ENCODE measurements around the gene SLC46A1. TPM values are rescaled to one million over a fixed set of nuclear protein-coding genes. Genes with fewer than 3 reads are reported as not detected.
A peak's percentile ranks its signal among the peaks of the same experiment; 100 is the strongest.

The SLC46A1 gene
- total and polyA plus RNA-seq, 2 of the 13 experiments (the other 11 are each of a cell fraction or from before 2014, with no cell fraction given): 19.6 to 22.6 TPM

DNA sequence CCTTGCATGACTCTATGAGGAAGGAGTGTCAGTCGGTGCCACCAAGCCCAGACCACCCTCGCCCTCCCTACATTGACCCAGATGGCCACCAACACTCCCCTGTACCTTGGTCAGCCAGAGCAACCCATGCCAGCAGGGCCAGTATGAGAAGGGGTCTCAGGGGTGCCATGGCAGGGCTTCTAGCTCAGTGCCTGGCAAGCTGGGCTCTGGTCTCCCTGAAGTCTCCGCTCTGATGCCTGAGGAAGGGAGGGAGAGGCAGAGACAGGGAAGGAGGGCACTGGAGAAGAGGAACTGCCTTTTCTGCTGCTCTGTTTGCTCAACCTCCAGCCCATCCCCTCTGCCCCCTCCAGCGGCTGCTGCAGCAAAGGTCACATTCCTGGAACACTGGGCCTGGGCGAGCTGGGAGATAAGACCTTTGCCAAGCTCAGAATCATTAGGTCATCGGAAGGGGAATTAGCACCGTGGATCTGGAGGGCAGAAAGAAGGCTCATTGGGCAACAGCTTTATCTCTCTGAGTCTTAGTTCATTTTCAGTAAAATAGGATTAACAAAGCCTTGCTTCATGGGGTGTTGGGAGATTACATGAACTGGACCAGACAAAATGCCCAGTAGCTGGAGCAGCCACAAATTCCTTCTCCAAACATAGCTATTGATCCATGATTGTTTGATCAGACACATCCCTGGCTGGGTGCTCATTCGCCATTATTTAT is 35.8 kb downstream of the SLC46A1 start, which contains the start of gene VTN (continued):
- TF ChIP-seq, protein P1, sequence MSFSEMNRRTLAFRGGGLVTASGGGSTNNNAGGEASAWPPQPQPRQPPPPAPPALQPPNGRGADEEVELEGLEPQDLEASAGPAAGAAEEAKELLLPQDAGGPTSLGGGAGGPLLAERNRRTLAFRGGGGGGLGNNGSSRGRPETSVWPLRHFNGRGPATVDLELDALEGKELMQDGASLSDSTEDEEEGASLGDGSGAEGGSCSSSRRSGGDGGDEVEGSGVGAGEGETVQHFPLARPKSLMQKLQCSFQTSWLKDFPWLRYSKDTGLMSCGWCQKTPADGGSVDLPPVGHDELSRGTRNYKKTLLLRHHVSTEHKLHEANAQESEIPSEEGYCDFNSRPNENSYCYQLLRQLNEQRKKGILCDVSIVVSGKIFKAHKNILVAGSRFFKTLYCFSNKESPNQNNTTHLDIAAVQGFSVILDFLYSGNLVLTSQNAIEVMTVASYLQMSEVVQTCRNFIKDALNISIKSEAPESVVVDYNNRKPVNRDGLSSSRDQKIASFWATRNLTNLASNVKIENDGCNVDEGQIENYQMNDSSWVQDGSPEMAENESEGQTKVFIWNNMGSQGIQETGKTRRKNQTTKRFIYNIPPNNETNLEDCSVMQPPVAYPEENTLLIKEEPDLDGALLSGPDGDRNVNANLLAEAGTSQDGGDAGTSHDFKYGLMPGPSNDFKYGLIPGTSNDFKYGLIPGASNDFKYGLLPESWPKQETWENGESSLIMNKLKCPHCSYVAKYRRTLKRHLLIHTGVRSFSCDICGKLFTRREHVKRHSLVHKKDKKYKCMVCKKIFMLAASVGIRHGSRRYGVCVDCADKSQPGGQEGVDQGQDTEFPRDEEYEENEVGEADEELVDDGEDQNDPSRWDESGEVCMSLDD (CRISPR knock-in tag; IDR thresholded peaks at IDR 0.05; ENCODE audit: borderline replicate concordance): peak; percentile 84; the same call in 1 of the 2 replicates
- TF ChIP-seq TARDBP (CRISPR knock-in tag; IDR thresholded peaks at IDR 0.05) (peak; percentile 86), NR2F2 (IDR thresholded peaks at IDR 0.05; ENCODE audit: borderline replicate concordance, low read depth) (peak; percentile 97), MIER2 (CRISPR knock-in tag; IDR thresholded peaks at IDR 0.05) (peak; percentile 85), ZNF20 (CRISPR knock-in tag; IDR thresholded peaks at IDR 0.05) (no peak), JUN (CRISPR knock-in tag; IDR thresholded peaks at IDR 0.05) (peak; percentile 87), ARNT2 (CRISPR knock-in tag; IDR thresholded peaks at IDR 0.05; ENCODE audit: low read depth) (0 out of 2 replicates have a peak, but pooled peaks have one; percentile 41), ZBTB7A (CRISPR knock-in tag; IDR thresholded peaks at IDR 0.05) (peak; percentile 64; the same call in 1 of the 2 replicates)
- TF ChIP-seq, protein P2, sequence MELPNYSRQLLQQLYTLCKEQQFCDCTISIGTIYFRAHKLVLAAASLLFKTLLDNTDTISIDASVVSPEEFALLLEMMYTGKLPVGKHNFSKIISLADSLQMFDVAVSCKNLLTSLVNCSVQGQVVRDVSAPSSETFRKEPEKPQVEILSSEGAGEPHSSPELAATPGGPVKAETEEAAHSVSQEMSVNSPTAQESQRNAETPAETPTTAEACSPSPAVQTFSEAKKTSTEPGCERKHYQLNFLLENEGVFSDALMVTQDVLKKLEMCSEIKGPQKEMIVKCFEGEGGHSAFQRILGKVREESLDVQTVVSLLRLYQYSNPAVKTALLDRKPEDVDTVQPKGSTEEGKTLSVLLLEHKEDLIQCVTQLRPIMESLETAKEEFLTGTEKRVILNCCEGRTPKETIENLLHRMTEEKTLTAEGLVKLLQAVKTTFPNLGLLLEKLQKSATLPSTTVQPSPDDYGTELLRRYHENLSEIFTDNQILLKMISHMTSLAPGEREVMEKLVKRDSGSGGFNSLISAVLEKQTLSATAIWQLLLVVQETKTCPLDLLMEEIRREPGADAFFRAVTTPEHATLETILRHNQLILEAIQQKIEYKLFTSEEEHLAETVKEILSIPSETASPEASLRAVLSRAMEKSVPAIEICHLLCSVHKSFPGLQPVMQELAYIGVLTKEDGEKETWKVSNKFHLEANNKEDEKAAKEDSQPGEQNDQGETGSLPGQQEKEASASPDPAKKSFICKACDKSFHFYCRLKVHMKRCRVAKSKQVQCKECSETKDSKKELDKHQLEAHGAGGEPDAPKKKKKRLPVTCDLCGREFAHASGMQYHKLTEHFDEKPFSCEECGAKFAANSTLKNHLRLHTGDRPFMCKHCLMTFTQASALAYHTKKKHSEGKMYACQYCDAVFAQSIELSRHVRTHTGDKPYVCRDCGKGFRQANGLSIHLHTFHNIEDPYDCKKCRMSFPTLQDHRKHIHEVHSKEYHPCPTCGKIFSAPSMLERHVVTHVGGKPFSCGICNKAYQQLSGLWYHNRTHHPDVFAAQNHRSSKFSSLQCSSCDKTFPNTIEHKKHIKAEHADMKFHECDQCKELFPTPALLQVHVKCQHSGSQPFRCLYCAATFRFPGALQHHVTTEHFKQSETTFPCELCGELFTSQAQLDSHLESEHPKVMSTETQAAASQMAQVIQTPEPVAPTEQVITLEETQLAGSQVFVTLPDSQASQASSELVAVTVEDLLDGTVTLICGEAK (IDR thresholded peaks at IDR 0.05): no peak
- TF ChIP-seq, protein P2 (CRISPR knock-in tag; IDR thresholded peaks at IDR 0.05): peak; percentile 45; the same call in 1 of the 2 replicates
- TF ChIP-seq, protein P3, sequence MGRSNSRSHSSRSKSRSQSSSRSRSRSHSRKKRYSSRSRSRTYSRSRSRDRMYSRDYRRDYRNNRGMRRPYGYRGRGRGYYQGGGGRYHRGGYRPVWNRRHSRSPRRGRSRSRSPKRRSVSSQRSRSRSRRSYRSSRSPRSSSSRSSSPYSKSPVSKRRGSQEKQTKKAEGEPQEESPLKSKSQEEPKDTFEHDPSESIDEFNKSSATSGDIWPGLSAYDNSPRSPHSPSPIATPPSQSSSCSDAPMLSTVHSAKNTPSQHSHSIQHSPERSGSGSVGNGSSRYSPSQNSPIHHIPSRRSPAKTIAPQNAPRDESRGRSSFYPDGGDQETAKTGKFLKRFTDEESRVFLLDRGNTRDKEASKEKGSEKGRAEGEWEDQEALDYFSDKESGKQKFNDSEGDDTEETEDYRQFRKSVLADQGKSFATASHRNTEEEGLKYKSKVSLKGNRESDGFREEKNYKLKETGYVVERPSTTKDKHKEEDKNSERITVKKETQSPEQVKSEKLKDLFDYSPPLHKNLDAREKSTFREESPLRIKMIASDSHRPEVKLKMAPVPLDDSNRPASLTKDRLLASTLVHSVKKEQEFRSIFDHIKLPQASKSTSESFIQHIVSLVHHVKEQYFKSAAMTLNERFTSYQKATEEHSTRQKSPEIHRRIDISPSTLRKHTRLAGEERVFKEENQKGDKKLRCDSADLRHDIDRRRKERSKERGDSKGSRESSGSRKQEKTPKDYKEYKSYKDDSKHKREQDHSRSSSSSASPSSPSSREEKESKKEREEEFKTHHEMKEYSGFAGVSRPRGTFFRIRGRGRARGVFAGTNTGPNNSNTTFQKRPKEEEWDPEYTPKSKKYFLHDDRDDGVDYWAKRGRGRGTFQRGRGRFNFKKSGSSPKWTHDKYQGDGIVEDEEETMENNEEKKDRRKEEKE (IDR thresholded peaks at IDR 0.05): no peak
